ENCODE measurements around the gene RAB11FIP2.

GRCh38 chr10:118047880-118048279 lies 1.1 kb upstream of the RAB11FIP2 start:
- TF ChIP-seq EZH2phosphoT487 (IDR thresholded peaks at IDR 0.05; ENCODE audit: borderline replicate concordance): no peak
- no peak for TF ChIP-seq CTCF (conservative IDR thresholded peaks at IDR 0.05; ENCODE audit: low read length)

Data from Loucy (cell line).